COLO668 (cell line): Measurements from ENCODE around the gene ARL8A.
"Not testable (repeated sequence)": the region's sequence is repeated elsewhere in the genome, so short reads cannot be mapped to it uniquely, and the experiment has no call there.

Experiments
- DNase-seq: peaks from one replicate; lab custom pipeline; 2025; ENCODE audit not compliant: unreplicated experiment; lab: John Stamatoyannopoulos, UW

ARL8A gene

DNA sequence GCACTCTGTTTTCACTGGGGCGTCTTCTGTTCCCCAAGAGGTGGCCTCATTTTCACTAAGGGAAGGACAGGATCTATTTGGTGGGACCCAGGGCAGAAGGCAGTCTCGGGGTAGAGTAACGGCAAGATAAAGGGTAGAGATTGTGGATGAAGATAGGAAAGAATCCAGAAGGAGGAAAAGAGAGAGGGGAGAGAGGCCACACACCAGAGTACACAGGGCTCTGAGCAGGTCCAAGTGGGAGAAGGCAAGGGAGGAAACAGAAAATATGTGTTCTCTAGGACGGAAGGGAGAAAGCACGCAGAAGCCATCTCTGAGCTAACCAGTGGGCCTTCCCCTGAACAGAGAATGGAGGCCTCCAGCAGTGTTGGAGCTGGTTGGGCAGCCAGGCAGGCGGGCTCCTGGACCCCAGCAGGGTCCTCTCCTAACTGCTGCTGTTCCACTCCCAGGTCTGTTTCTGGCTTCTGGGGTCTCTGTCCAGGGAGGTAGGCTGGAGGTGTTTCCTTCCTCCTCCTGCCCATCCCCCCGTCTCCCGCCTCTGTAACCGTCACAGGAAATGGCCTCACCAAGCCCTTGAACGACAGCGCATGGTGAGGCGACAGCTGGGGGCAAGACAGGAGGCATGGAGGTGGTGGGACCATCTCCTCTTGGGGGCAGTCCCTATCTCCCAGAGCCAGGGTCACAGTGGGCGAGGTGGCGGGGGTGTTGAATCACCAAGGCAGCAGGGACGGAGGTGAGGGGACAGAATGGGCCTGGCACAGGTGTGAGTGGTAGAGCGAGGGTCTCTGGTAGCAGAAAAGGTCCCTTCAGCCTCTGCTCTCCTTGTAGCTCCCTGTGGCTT, 15.2 kb upstream of the ARL8A start:
- DNase-seq: no peak

- no peak for DNase-seq
These were observed 14.4 kb upstream of the ARL8A start for GRCh38 chr1:202158810-202159533.

DNA sequence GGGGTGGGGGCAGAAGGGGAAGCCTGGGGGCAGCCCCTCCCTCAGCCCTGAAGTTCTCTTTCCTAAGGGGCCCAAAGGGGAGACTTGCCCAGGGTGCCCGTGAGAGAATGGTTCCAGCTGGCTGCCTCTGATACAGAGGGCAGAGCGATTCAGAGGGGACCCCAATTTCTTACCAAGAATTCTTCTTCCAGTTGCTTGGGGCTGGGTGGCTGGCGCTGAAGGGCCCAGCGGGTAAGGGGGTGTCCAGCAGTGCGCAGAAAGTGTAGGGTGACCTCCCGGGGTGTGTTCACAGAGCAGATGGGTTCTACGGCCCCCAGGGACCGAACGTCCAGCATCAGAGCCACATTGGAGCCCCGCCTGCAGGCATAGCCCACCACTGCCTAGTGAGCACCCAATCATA, 13.4 kb upstream of the ARL8A start:
- no peak for DNase-seq

DNA sequence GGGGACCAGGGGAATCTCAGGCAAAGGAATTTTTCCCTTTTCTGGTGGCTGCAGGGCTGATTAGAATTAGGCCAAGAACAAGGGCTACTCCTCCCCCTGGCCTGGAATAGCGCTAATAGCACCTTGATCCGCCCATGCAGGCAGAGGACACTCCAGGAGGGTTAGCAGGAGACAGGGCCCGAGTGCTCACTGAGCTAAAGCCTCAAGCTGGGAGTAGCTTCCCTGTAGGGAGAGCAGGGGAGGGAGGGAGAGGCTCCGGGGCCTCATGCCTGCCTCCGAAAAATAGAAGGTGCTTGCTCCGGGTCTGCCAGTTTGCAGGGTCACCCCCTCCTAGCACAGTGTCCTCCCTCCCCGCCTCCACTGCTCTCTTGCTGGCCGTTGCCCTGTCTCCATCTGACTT, 12.1 kb upstream of the ARL8A start:
- no peak for DNase-seq

GRCh38 chr1:202155478-202156021, 11.0 kb upstream of the ARL8A start:
- peak; percentile 37 for DNase-seq

DNA sequence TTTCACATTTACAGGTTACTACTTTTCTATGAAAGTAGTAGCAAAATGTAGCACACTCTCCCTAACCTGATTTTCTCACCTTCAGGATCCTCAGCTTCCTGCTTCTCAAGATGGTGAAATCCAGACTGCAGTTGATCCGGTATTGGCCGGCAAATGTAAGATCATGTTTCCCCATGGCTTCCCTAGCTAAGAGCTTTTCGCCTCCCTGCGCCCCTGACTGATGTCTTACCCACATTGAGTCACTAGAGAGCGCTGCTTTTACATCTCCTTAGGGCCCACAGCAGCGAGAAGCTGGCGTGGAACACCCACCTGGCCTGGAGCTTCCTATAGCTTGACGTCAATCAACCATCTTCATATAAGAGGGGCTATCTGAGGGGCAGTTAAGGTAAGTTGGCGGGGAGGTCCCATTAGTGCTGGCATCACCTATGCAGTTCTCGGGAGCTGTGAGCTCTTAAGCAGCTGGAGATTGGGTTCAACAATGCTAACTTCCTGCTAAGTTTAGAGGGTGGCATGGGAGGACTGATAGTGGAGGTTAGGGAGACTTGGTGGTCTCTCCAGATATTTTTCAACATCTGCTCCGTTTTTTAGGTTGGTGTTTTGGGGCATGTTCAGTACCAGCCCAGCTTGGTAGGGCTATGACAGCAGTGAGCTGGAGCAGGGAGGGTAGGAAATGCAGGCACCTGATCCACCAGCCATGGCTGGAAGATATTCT, 10.4 kb upstream of the ARL8A start:
- DNase-seq: peak; percentile 57

DNA sequence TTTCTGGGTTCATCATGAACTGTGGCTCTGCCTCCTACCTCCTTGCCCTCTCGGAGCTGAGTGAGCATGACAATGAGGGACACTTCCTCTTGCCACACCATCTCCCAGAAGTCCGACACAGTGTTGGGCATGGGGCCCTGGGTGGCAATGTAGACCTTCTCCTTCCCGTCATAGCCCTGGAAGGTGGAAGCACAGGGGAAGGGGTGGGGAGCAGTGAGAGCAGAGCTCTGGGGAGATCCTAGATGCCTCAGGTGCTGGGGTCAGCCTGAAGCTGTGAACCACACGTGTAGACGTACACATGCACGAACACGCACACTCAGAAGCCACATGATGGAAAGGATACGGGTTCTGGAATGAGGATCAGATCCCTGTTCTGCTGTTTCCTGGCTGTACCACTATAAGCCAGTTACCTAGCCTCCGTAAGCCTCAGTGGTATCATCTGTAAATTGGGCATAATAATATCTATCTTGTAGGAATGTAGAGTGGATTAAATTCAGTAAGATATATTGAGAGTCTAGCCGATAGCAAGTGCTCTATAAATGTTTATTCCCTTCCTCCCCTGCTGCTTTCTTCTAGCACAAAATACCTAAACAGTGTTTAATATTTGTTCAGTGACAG, 9.7 kb upstream of the ARL8A start:
- no peak for DNase-seq

DNA sequence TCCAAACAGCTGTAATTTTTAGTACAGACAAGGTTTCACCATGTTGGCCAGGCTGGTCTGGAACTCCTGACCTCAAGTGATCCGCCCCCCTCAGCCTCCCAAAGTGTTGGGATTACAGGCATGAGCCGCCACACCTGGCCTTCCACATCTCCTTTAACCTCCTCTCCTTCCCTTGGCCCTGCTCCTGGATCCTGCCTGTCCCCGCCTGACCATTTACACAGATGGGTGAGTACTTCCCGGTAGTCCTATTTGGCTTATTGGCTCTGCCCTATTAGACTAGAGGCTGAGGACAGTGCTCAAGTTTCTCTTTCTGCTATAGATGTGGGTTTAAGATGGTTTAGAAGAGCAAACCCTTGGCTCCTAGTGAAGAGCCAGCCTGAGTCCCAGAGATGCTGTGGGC, 8.7 kb upstream of the ARL8A start:
- no peak for DNase-seq

DNA sequence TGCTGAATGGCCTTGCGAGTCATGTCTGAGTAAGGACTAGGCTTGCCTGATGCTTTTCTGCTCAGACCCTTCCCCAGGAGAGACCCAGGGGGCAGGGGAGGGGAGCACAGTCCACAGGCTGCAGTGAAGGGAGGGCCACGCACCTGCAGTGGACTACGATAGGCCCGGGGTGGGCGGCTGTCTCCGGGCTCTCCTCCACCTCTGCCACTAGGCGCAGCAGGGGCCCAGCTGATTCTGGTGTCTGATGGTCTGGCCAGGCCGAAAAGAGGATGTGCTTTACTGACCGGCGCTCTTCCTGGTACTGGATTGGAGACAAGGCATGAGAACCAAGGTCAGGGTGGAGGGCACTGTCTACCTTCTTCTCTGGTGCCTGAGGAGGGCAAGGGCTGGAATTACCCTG, 7.9 kb upstream of the ARL8A start:
- no peak for DNase-seq

DNA sequence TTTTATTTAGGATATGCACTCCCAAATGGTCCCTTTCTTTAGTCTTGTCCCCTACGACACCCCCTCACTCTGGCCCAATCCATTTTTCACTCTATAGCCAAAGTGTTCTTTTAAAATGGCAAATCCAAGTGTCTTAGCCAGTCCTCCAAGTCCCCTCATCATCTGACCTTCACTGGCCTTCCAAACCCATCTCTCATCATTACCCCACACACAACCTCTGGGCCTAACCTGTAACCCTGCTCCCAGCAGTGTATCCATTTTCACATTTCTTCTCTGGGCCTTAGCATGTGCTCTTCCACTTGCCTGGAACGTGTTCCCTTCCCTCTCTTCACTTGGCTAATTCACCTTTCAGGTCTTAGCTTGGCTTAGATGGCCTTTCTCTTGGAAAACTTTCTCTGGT, 6.5 kb upstream of the ARL8A start:
- DNase-seq: no peak

- no peak for DNase-seq
These were observed 6.1 kb upstream of the ARL8A start for GRCh38 chr1:202150602-202151001.

DNA sequence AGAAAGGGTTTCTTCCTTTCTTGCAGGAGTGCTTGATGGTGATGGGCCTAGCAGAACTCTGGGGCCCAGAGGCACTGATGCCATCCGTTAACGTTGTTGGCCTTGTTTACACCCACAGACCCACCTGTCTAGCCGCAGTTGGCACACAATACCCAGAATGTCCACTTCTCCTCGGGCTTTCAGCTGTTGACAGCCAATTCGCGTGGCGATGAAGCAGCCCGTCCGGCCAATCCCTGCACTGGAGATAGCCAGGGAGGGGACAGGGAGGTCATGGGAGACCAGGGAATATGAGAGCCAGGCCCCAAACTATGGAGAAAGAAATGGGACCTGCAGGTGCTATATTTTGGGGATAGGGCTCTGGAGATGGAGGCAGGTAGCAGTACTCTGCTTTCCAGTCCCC, 5.7 kb upstream of the ARL8A start:
- DNase-seq: no peak

GRCh38 chr1:202149566-202149965, 5.0 kb upstream of the ARL8A start:
- DNase-seq: no peak

GRCh38 chr1:202148391-202148790, 3.9 kb upstream of the ARL8A start:
- no peak for DNase-seq

- DNase-seq: no peak
These were observed 2.5 kb upstream of the ARL8A start for GRCh38 chr1:202146993-202147392.

GRCh38 chr1:202146279-202146678, 1.7 kb upstream of the ARL8A start:
- DNase-seq: no peak

DNA sequence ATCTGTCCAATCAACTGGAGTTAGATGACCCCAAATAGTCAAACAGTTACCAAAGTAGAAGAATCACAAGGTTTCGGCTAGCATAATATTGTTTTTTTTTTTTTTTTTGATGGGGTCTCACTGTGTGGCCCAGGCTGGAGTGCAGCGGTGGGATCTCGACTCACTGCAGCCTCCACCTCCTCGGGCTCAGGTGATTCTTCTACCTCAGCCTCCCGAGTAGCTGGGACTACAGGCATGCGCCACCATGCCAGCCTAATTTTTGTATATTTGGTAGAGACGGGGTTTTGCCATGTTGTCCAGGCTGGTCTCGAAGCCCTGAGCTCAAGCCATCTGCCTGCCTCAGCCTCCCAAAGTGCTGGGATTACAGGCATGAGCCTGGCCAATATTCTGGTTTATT, 1.2 kb upstream of the ARL8A start:
- not testable (repeated sequence) for DNase-seq

GRCh38 chr1:202145068-202145743, 669 bp upstream of the ARL8A start:
- DNase-seq: no peak

- peak; percentile 56 for DNase-seq
These were observed 652 bp downstream of the ARL8A start for GRCh38 chr1:202143768-202144401.
